ENCODE data around the gene PRKAG1.

PRKAG1 gene

DNA sequence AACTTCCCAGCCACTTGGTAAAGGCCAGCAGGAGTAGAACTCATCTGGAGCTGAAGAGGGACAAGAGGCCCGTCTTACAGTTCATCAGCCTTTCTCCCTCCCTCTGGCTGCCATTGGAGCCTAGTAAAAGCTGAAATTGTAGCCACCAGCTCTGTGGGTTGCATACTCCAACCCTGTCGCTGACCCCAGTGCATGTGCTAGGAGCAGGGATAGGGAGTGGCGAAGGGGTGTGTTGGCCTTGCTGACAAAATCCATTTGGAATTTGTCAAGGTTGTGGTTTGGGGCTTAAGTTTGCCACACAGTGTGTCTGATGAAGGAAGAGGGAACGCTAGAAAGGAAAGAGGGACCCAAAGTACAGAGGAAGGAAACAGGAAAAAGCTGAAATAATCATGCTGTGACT, 57.2 kb downstream of the PRKAG1 start:
- no peak for DNase-seq

DNA sequence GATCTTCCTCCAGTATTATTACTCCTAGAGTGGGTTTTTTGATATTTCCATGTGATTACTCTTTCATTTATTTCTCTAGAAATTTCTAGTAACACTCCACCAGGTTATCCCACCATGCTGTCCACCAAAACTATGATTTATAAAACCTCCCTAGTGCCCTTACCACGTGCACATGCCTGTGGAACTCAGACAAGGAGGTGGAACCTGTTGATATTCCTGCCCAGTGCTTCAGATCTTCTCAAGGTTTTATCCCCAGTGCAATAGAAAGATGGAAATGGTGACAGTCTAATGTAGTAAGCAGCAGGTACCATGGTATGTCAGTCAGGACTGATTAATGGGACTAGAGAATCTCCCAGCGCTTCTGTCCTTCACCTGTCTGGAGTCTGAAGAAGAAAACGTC, 57.7 kb downstream of the PRKAG1 start:
- DNase-seq: no peak

DNA sequence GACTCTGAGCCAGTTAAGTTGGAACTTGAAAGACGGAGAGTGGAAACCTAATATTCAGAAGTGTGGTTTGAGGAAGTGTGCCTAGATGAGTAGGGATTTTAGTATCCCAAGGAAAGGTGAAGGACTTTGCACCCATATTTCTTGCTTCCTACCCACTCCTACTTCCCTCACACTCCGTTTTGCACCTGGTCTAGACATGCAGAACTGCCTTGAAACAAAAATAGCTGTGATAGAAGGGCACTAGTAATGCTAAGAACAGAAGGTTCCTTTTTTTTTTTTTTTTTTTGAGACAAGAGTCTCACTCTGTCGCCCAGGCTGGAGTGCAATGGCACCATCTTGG, 60.6 kb downstream of the PRKAG1 start:
- no peak for DNase-seq

DNA sequence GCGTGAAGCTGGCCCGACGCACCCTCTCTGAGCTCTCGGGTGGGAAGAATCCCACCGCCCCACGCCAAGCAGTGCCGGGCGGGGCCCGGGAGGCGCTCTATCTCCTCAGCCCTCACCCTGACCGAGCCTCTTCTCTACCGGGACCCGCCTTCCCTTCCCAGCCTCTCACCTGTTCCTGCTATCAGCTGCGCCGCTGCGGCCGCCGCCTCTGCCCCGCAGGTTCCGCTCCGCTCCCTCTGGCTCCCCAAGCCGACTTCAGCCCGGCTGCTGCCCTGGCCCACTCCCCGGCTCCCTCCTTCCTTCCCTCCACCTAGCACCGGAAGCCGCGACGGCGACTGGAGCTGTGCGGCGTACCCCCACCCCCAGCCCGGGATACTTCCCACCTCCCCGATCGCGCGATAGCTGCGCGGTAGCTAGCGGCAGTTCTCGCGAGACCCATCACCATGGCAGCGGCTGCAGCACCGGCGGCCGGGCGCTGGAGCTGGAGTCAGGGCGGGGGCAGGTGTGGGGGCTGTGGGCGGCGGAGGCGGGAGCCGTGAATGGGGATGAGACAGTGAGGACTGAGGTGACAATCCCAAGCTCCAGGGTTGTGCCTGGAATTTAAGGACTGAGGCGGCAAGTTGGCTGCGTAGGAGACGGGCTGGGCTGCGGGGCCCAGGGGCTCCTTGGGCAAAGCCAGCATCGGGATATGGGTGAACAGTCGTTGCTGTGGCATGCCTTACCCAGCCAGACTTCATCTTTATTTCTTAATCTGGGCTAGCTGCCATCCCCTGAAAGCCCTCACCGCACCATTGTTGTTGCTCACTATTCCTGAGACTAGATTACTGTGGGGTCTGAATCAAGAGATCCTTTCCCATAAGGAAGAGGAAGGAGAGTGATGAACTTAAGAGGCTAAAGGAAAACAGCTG, 61.2 kb downstream of the PRKAG1 start, which contains the start of gene ARF3:
TSS of gene ARF3 (minus strand) at position 347 of the 908 bp plus-strand sequence. CDS start 16,392 bp downstream, outside the sequence.
- peak; percentile 95 for DNase-seq

DNA sequence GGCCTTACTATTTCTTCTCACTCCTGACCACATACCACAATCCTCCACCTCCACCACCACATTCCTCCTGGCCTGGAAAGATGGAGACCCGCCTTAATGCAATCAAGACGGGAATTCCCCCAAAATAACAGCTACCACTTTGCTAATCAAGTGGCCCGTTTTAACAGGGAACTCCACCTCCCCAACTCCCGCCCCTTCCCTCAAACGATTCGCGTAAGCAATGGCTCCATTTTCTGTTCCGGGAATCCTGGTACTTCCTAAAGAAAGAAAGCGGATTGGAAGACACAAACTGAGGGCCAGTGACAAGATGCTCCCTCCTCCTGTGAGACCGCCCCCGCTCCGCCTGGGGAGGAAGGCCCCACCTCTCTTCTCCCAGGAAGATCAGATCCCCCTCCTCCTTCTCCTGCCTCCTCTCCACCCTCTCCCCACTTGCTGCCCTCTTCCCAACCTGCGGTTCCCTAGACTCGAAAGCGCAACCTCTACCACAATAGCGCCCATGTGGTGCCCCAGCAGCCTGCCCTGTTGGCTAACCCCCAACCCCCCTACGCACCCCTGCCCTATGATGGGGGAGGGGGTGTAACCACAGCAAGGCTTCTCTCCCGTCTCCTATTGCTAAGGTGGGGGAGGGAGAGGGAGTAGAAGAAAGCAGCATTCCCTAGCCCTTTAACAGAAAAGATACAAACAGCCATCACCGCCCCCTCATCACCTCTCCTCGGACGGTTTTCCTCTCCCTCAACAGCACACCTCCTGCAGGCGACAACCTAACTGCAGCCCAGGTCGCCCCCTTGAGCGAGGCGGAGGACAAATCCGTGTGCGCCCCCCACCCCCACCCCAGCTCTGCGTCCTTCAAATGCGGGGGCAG, 62.1 kb downstream of the PRKAG1 start:
- peak; percentile 23 for DNase-seq

DNA sequence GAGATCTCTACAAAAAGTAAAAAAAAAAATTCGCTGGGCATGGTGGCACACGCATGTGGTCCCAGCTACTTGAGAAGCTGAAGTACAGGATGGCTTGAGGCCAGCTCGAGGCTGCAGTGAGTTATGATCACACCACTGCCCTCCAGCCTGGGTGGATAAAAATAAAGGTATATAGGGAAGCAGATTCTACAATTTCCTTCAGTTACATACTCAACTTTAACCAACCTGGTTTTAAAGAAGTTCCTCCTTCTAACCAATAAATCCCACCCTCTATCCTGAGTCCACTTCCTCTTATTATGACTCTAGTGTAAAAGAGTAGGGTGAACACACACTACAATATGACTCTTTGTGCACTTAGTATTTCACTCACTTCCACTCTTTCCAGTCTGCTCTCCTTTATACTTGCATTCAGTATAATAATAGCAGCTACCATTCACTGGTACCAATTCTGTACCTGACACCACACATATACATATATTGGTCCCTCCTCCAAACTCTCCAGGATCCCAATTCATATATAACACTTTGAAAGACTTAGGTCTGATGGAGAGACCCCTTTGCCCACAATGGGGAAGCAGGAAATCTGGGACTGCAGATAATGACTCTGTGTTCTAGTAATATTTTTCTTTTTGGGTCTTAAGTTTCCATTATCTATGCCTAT, 63.6 kb downstream of the PRKAG1 start:
- no peak for DNase-seq

DNA sequence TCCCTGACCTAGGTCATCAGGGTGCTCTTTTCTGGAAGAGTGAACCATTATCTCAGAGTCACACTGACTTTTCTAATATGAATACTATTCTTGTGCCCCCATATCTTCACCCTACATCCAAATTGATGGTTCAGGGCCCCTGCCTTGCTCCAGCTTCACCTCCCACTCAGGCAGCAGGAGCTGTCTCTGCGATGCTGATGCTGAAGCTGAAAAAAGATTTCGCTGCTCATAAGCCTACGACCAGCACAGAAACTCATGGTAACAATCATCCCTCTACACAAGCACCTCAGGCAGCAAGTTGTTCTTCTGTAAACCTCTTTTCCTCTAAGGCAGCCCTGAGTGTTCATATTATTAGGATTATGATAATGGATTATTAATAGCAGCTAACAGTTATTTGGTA, 64.5 kb downstream of the PRKAG1 start:
- DNase-seq: no peak

DNA sequence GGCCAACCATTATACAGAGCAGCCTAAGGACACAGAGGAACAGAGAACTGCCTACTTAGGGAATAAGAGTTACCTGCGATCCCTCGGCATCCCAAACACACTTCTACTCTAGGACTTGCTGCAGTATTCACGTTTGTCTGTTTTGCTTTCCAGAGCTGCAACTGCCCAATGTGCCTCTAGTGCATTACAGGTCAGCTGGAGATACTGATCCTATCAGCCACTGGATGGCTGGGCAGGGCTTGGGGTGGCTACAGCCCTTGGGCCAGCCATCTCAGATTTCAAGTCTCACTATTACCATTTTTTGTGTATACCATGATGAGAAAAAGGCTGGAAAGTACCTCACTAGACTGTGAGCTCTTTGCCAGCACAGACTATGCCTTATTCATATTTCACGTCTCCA, 65.9 kb downstream of the PRKAG1 start:
- DNase-seq: no peak
